Endothelial cell of umbilical vein (primary cell): ENCODE measurements around the gene RAB8B. TPM values are rescaled to one million over a fixed set of nuclear protein-coding genes. Genes with fewer than 3 reads are reported as not detected.

ENCODE experiments used
- BruUV-seq: library from RNA; stranded (reverse); fragments of 400-500 nt; replicated peaks from 2 replicates; lab custom pipeline; 2021; lab: Mats Ljungman, UMichigan
- CTCF ChIA-PET: fragments of 300-600, 350-600 bp; sonication (Branson Sonifier 250); formaldehyde crosslinking; loops from one replicate; lab custom pipeline; 2021; ENCODE audit warnings: antibody characterized with exemption, inconsistent platforms; lab: Charles Lee
- POLR2A ChIA-PET: fragments of 300-600, 350-600 bp; sonication (Branson Sonifier 250); formaldehyde crosslinking; loops from one replicate; lab custom pipeline; 2021; ENCODE audit warnings: antibody characterized with exemption, inconsistent platforms; lab: Charles Lee
- DNase-seq: peaks from one replicate; pipeline ENCODE4 v3.0.0-alpha.2; 2011; ENCODE audit warnings: low read depth, low spot score
- FAIRE-seq: peaks from 2 replicates; lab custom pipeline; 2011; peaks lifted over from hg19 to GRCh38; lab: Jason Lieb, UNC
- H2AFZ ChIP-seq: 2 replicates; pipeline ENCODE4 v1.6.0; 2012; ENCODE audit warnings: low read depth, low read length, control low read depth, inconsistent platforms
- H3K27ac ChIP-seq: 2 replicates; pipeline ENCODE4 v1.5.1; 2011; ENCODE audit warnings: low read depth, mild to moderate bottlenecking, control low read depth, low read length, moderate library complexity; ENCODE audit not compliant: insufficient read depth
- H3K27me3 ChIP-seq, 2 experiments: 2 replicates each; pipeline versions ENCODE4 v1.6.0 to v1.6.1; 2011; ENCODE audit warnings: low read length in 2 of 2, mixed read lengths in 1 of 2; ENCODE audit not compliant: control insufficient read depth in 2 of 2, insufficient read depth in 2 of 2
- H3K36me3 ChIP-seq, 2 experiments: 2 replicates in 1 of 2; 3 replicates in 1 of 2; pipeline ENCODE4 v1.5.1; 2011; ENCODE audit warnings: low read length in 2 of 2, mild to moderate bottlenecking in 1 of 2, moderate library complexity in 1 of 2; ENCODE audit not compliant: control insufficient read depth in 2 of 2, insufficient read depth in 2 of 2; ENCODE audit errors: extremely low read depth in 1 of 2
- H3K4me1 ChIP-seq: 3 replicates; pipeline ENCODE4 v1.5.1; 2011; ENCODE audit warnings: mild to moderate bottlenecking, low read length; ENCODE audit not compliant: control insufficient read depth, insufficient read depth; ENCODE audit errors: extremely low read depth
- H3K4me2 ChIP-seq: 2 replicates; pipeline ENCODE4 v1.6.1; 2011; ENCODE audit warnings: low read length, control low read depth, mixed read lengths; ENCODE audit not compliant: insufficient read depth
- H3K4me3 ChIP-seq, 3 experiments: fragments of 200-600 bp in 1 of 3; sonication (generic), shearing (Covaris generic) in 1 of 3; replicated peaks in 1 of 3; 2 replicates each; pipeline ENCODE4 v1.5.1; 2011 to 2016; ENCODE audit warnings: control low read depth in 3 of 3, low read length in 3 of 3, mild to moderate bottlenecking in 2 of 3, inconsistent platforms in 1 of 3, low read depth in 1 of 3, moderate library complexity in 1 of 3; ENCODE audit not compliant: insufficient read depth in 1 of 3
- H3K79me2 ChIP-seq: 2 replicates; pipeline ENCODE4 v1.6.0; 2012; ENCODE audit warnings: low read length, inconsistent platforms; ENCODE audit not compliant: control insufficient read depth, insufficient read depth
- H3K9ac ChIP-seq: replicated peaks from 2 replicates; pipeline ENCODE3; 2011; ENCODE audit warnings: low read length, control low read depth; ENCODE audit not compliant: insufficient read depth; ENCODE audit errors: extremely low read depth
- H3K9me1 ChIP-seq: replicated peaks from 3 replicates; pipeline ENCODE4 v1.6.0; 2011; ENCODE audit warnings: mild to moderate bottlenecking, low read length; ENCODE audit not compliant: control insufficient read depth, insufficient read depth; ENCODE audit errors: extremely low read depth
- H3K9me3 ChIP-seq: replicated peaks from 2 replicates; pipeline ENCODE4 v1.5.1; 2012; ENCODE audit warnings: low read length, inconsistent platforms; ENCODE audit not compliant: control insufficient read depth, insufficient read depth
- H4K20me1 ChIP-seq: replicated peaks from 2 replicates; pipeline ENCODE3; 2011; ENCODE audit warnings: mild to moderate bottlenecking, low read length; ENCODE audit not compliant: control insufficient read depth, insufficient read depth; ENCODE audit errors: extremely low read depth
- CTCF ChIP-seq, 2 donors: IDR thresholded peaks; 1 replicate in 1 of 2; 2 replicates in 1 of 2; pipeline ENCODE4 v1.5.1; 2011; ENCODE audit warnings: low read length in 2 of 2, mild to moderate bottlenecking in 2 of 2, moderate library complexity in 2 of 2, control low read depth in 1 of 2, inconsistent platforms in 1 of 2, low read depth in 1 of 2; ENCODE audit not compliant: insufficient read depth in 1 of 2; ENCODE audit errors: extremely low read depth in 1 of 2
- EZH2 ChIP-seq: IDR thresholded peaks from 2 replicates; pipeline ENCODE4 v1.6.1; 2012; ENCODE audit warnings: borderline replicate concordance, low read depth, mild to moderate bottlenecking, moderate library complexity, low read length, inconsistent platforms; ENCODE audit not compliant: severe bottlenecking
- FOS ChIP-seq: IDR thresholded peaks from 2 replicates; pipeline ENCODE4 v1.6.1; 2011; ENCODE audit warnings: mild to moderate bottlenecking, low read length, moderate library complexity, borderline replicate concordance; ENCODE audit not compliant: insufficient read depth
- GATA2 ChIP-seq: IDR thresholded peaks from 2 replicates; pipeline ENCODE4 v1.7.0; 2011; ENCODE audit warnings: low read depth, mild to moderate bottlenecking, moderate library complexity, mixed read lengths, low read length; ENCODE audit not compliant: insufficient read length, insufficient read depth
- JUN ChIP-seq: IDR thresholded peaks from 2 replicates; pipeline ENCODE4 v1.6.1; 2011; ENCODE audit warnings: borderline replicate concordance, low read depth; ENCODE audit not compliant: insufficient read length, insufficient read depth
- MAX ChIP-seq: IDR thresholded peaks from 2 replicates; pipeline ENCODE4 v1.6.1; 2011; ENCODE audit not compliant: insufficient read depth, insufficient read length
- MYC ChIP-seq: IDR thresholded peaks from one replicate; pipeline ENCODE4 v1.6.1; 2011; ENCODE audit warnings: mild to moderate bottlenecking, low read depth, low read length
- POLR2A ChIP-seq: IDR thresholded peaks from 2 replicates; pipeline ENCODE4 v1.6.1; 2012; ENCODE audit warnings: low read depth, mild to moderate bottlenecking, control low read depth, low read length
- POLR2AphosphoS5 ChIP-seq: IDR thresholded peaks from 2 replicates; pipeline ENCODE4 v1.6.1; 2012; ENCODE audit warnings: low read depth, mild to moderate bottlenecking, control low read depth, low read length, moderate library complexity; ENCODE audit not compliant: insufficient read depth
- dilution Hi-C: fragments of 300-500 bp; cut with MboI; formaldehyde crosslinking; loops from one replicate; pipeline ENCODE4 v1.15.0; 2019; ENCODE audit warnings: low sequenced_read_pairs; ENCODE audit not compliant: extremely low pct_ligation_motif_present
- intact Hi-C: fragments of 100-400 bp; cut with micrococcal nuclease; formaldehyde crosslinking; loops from one replicate; pipeline ENCODE4 v1.10.0; 2022
- polyA plus RNA-seq, 4 experiments: library from polyadenylated mRNA; depleted of rRNA in 3 of 4; stranded (reverse) in 3 of 4; unstranded in 1 of 4; fragments of >200 nt; gene quantifications; 2 replicates each; pipeline versions ENCODE4 v1.2.1 to v1.2.3, GENCODE V29; 2011 to 2012; ENCODE audit warnings: missing spikeins in 1 of 4
- total RNA-seq: library from RNA; stranded (reverse); gene quantifications from 2 replicates; pipeline ENCODE4 v1.2.3, GENCODE V29; 2021

The RAB8B gene
- total and polyA plus RNA-seq, 2 donors (not counting 3 experiments of a cell fraction or from before 2014, with no cell fraction given), result 10.4 to 52.5 TPM

- H3K4me2 ChIP-seq, result no peak overlapping the region
- FAIRE-seq, result no peak
- TF ChIP-seq POLR2AphosphoS5 (no peak), GATA2 (peak; percentile 23)
- ChIA-PET CTCF (interaction anchor here (0.5 to 2.5 kb wide), 5 partner anchors 9 to 89 kb away, joined by 3 to 8 read pairs (median 3); no protein-coding TSS in a partner anchor), POLR2A (no interaction called here)
- H3K9me1 ChIP-seq, result no peaks in the 10 kb centered on the region
- no peak overlapping the region for H2AFZ ChIP-seq
- H3K79me2 ChIP-seq, result no peaks in the 10 kb centered on the region
- dilution Hi-C loops (no loop called here), intact Hi-C loops (loop anchor here (5.0 kb wide), 1 partner anchor 98 kb away; the partner anchor contains the start of gene RPS27L)
- no peak overlapping the region for H3K4me3 ChIP-seq
- peaks cover 2 to 8% of the 10 kb centered on the region in 2 experiments for H3K36me3 ChIP-seq
- no peaks in the 10 kb centered on the region for H3K27me3 ChIP-seq
- peaks cover 18% of the 10 kb centered on the region for H3K4me1 ChIP-seq
- H4K20me1 ChIP-seq, result no peaks in the 10 kb centered on the region
- BruUV-seq, result no TSS peak
- no peaks in the 10 kb centered on the region for H3K9me3 ChIP-seq
- DNase-seq, result no peak
- no peak overlapping the region for H3K9ac ChIP-seq
- no peak overlapping the region for H3K27ac ChIP-seq
Measured at GRCh38 chr15:63254991-63255390, 65.6 kb downstream of the RAB8B start.

- no peaks in the 10 kb centered on the region for H3K79me2 ChIP-seq
- peaks cover 23% of the 10 kb centered on the region for H3K4me1 ChIP-seq
- H3K4me2 ChIP-seq, result no peak overlapping the region
- FAIRE-seq (no peak), DNase-seq (no peak)
- no peak for TF ChIP-seq CTCF (IDR thresholded peaks at IDR 0.05; ENCODE audit: extremely low read depth in 1 of 2, insufficient read depth in 1 of 2, low read depth in 1 of 2, low read length in 2 of 2)
- no peak for TF ChIP-seq EZH2
- no peak for TF ChIP-seq MAX
- TF ChIP-seq POLR2AphosphoS5, result no peak
- TF ChIP-seq GATA2, result no peak
- no peak for TF ChIP-seq FOS
- TF ChIP-seq MYC, result no peak
- no peak for TF ChIP-seq POLR2A
- no peak for TF ChIP-seq JUN
- intact Hi-C loops (loop anchor here (5.0 kb wide), 1 partner anchor 98 kb away; the partner anchor contains the start of gene RPS27L), dilution Hi-C loops (no loop called here)
- no peak overlapping the region for H3K9ac ChIP-seq
- no peak overlapping the region for H3K27ac ChIP-seq
- H4K20me1 ChIP-seq, result no peaks in the 10 kb centered on the region
- peaks cover 2 to 5% of the 10 kb centered on the region in 2 experiments for H3K36me3 ChIP-seq
- POLR2A ChIA-PET, result no interaction called here
- no TSS peak for BruUV-seq
- no peaks in the 10 kb centered on the region for H3K27me3 ChIP-seq
- no peaks in the 10 kb centered on the region for H3K9me1 ChIP-seq
- CTCF ChIA-PET, result interaction anchor here (0.5 to 2.5 kb wide), 9 partner anchors 10 to 109 kb away, joined by 3 to 8 read pairs (median 4); no protein-coding TSS in a partner anchor
- H3K4me3 ChIP-seq, result no peak overlapping the region
- no peaks in the 10 kb centered on the region for H3K9me3 ChIP-seq
- H2AFZ ChIP-seq, result no peak overlapping the region
Measured at GRCh38 chr15:63255489-63255990, 66.1 kb downstream of the RAB8B start.
